Endothelial cell of umbilical vein (primary cell): ENCODE measurements around the gene SCAP. TPM values are rescaled to one million over a fixed set of nuclear protein-coding genes. Genes with fewer than 3 reads are reported as not detected.

Source experiments
- BruUV-seq: library from RNA; stranded (reverse); fragments of 400-500 nt; replicated peaks from 2 replicates; lab custom pipeline; 2021; lab: Mats Ljungman, UMichigan
- CTCF ChIA-PET: fragments of 300-600, 350-600 bp; sonication (Branson Sonifier 250); formaldehyde crosslinking; loops from one replicate; lab custom pipeline; 2021; ENCODE audit warnings: antibody characterized with exemption, inconsistent platforms; lab: Charles Lee
- POLR2A ChIA-PET: fragments of 300-600, 350-600 bp; sonication (Branson Sonifier 250); formaldehyde crosslinking; loops from one replicate; lab custom pipeline; 2021; ENCODE audit warnings: antibody characterized with exemption, inconsistent platforms; lab: Charles Lee
- DNase-seq: peaks from one replicate; pipeline ENCODE4 v3.0.0-alpha.2; 2011; ENCODE audit warnings: low read depth, low spot score
- FAIRE-seq: peaks from 2 replicates; lab custom pipeline; 2011; peaks lifted over from hg19 to GRCh38; lab: Jason Lieb, UNC
- H2AFZ ChIP-seq: 2 replicates; pipeline ENCODE4 v1.6.0; 2012; ENCODE audit warnings: low read depth, low read length, control low read depth, inconsistent platforms
- H3K27ac ChIP-seq: 2 replicates; pipeline ENCODE4 v1.5.1; 2011; ENCODE audit warnings: low read depth, mild to moderate bottlenecking, control low read depth, low read length, moderate library complexity; ENCODE audit not compliant: insufficient read depth
- H3K27me3 ChIP-seq, 2 experiments: 2 replicates each; pipeline versions ENCODE4 v1.6.0 to v1.6.1; 2011; ENCODE audit warnings: low read length in 2 of 2, mixed read lengths in 1 of 2; ENCODE audit not compliant: control insufficient read depth in 2 of 2, insufficient read depth in 2 of 2
- H3K36me3 ChIP-seq, 2 experiments: 2 replicates in 1 of 2; 3 replicates in 1 of 2; pipeline ENCODE4 v1.5.1; 2011; ENCODE audit warnings: low read length in 2 of 2, mild to moderate bottlenecking in 1 of 2, moderate library complexity in 1 of 2; ENCODE audit not compliant: control insufficient read depth in 2 of 2, insufficient read depth in 2 of 2; ENCODE audit errors: extremely low read depth in 1 of 2
- H3K4me1 ChIP-seq: 3 replicates; pipeline ENCODE4 v1.5.1; 2011; ENCODE audit warnings: mild to moderate bottlenecking, low read length; ENCODE audit not compliant: control insufficient read depth, insufficient read depth; ENCODE audit errors: extremely low read depth
- H3K4me2 ChIP-seq: 2 replicates; pipeline ENCODE4 v1.6.1; 2011; ENCODE audit warnings: low read length, control low read depth, mixed read lengths; ENCODE audit not compliant: insufficient read depth
- H3K4me3 ChIP-seq, 3 experiments: fragments of 200-600 bp in 1 of 3; sonication (generic), shearing (Covaris generic) in 1 of 3; replicated peaks in 1 of 3; 2 replicates each; pipeline ENCODE4 v1.5.1; 2011 to 2016; ENCODE audit warnings: control low read depth in 3 of 3, low read length in 3 of 3, mild to moderate bottlenecking in 2 of 3, inconsistent platforms in 1 of 3, low read depth in 1 of 3, moderate library complexity in 1 of 3; ENCODE audit not compliant: insufficient read depth in 1 of 3
- H3K79me2 ChIP-seq: 2 replicates; pipeline ENCODE4 v1.6.0; 2012; ENCODE audit warnings: low read length, inconsistent platforms; ENCODE audit not compliant: control insufficient read depth, insufficient read depth
- H3K9ac ChIP-seq: replicated peaks from 2 replicates; pipeline ENCODE3; 2011; ENCODE audit warnings: low read length, control low read depth; ENCODE audit not compliant: insufficient read depth; ENCODE audit errors: extremely low read depth
- H3K9me1 ChIP-seq: replicated peaks from 3 replicates; pipeline ENCODE4 v1.6.0; 2011; ENCODE audit warnings: mild to moderate bottlenecking, low read length; ENCODE audit not compliant: control insufficient read depth, insufficient read depth; ENCODE audit errors: extremely low read depth
- H3K9me3 ChIP-seq: replicated peaks from 2 replicates; pipeline ENCODE4 v1.5.1; 2012; ENCODE audit warnings: low read length, inconsistent platforms; ENCODE audit not compliant: control insufficient read depth, insufficient read depth
- H4K20me1 ChIP-seq: replicated peaks from 2 replicates; pipeline ENCODE3; 2011; ENCODE audit warnings: mild to moderate bottlenecking, low read length; ENCODE audit not compliant: control insufficient read depth, insufficient read depth; ENCODE audit errors: extremely low read depth
- CTCF ChIP-seq, 2 donors: IDR thresholded peaks; 1 replicate in 1 of 2; 2 replicates in 1 of 2; pipeline ENCODE4 v1.5.1; 2011; ENCODE audit warnings: low read length in 2 of 2, mild to moderate bottlenecking in 2 of 2, moderate library complexity in 2 of 2, control low read depth in 1 of 2, inconsistent platforms in 1 of 2, low read depth in 1 of 2; ENCODE audit not compliant: insufficient read depth in 1 of 2; ENCODE audit errors: extremely low read depth in 1 of 2
- EZH2 ChIP-seq: IDR thresholded peaks from 2 replicates; pipeline ENCODE4 v1.6.1; 2012; ENCODE audit warnings: borderline replicate concordance, low read depth, mild to moderate bottlenecking, moderate library complexity, low read length, inconsistent platforms; ENCODE audit not compliant: severe bottlenecking
- FOS ChIP-seq: IDR thresholded peaks from 2 replicates; pipeline ENCODE4 v1.6.1; 2011; ENCODE audit warnings: mild to moderate bottlenecking, low read length, moderate library complexity, borderline replicate concordance; ENCODE audit not compliant: insufficient read depth
- GATA2 ChIP-seq: IDR thresholded peaks from 2 replicates; pipeline ENCODE4 v1.7.0; 2011; ENCODE audit warnings: low read depth, mild to moderate bottlenecking, moderate library complexity, mixed read lengths, low read length; ENCODE audit not compliant: insufficient read length, insufficient read depth
- JUN ChIP-seq: IDR thresholded peaks from 2 replicates; pipeline ENCODE4 v1.6.1; 2011; ENCODE audit warnings: borderline replicate concordance, low read depth; ENCODE audit not compliant: insufficient read length, insufficient read depth
- MAX ChIP-seq: IDR thresholded peaks from 2 replicates; pipeline ENCODE4 v1.6.1; 2011; ENCODE audit not compliant: insufficient read depth, insufficient read length
- MYC ChIP-seq: IDR thresholded peaks from one replicate; pipeline ENCODE4 v1.6.1; 2011; ENCODE audit warnings: mild to moderate bottlenecking, low read depth, low read length
- POLR2A ChIP-seq: IDR thresholded peaks from 2 replicates; pipeline ENCODE4 v1.6.1; 2012; ENCODE audit warnings: low read depth, mild to moderate bottlenecking, control low read depth, low read length
- POLR2AphosphoS5 ChIP-seq: IDR thresholded peaks from 2 replicates; pipeline ENCODE4 v1.6.1; 2012; ENCODE audit warnings: low read depth, mild to moderate bottlenecking, control low read depth, low read length, moderate library complexity; ENCODE audit not compliant: insufficient read depth
- dilution Hi-C: fragments of 300-500 bp; cut with MboI; formaldehyde crosslinking; loops from one replicate; pipeline ENCODE4 v1.15.0; 2019; ENCODE audit warnings: low sequenced_read_pairs; ENCODE audit not compliant: extremely low pct_ligation_motif_present
- intact Hi-C: fragments of 100-400 bp; cut with micrococcal nuclease; formaldehyde crosslinking; loops from one replicate; pipeline ENCODE4 v1.10.0; 2022
- polyA plus RNA-seq, 4 experiments: library from polyadenylated mRNA; depleted of rRNA in 3 of 4; stranded (reverse) in 3 of 4; unstranded in 1 of 4; fragments of >200 nt; gene quantifications; 2 replicates each; pipeline versions ENCODE4 v1.2.1 to v1.2.3, GENCODE V29; 2011 to 2012; ENCODE audit warnings: missing spikeins in 1 of 4
- total RNA-seq: library from RNA; stranded (reverse); gene quantifications from 2 replicates; pipeline ENCODE4 v1.2.3, GENCODE V29; 2021

SCAP gene
- total and polyA plus RNA-seq, 2 donors (not counting 3 experiments of a cell fraction or from before 2014, with no cell fraction given), result 34.7 to 59.0 TPM

GRCh38 chr3:47515864-47516319 is 40.2 kb upstream of the SCAP start:
- no peak overlapping the region for H3K9ac ChIP-seq
- no peak for TF ChIP-seq MAX
- TF ChIP-seq FOS, result no peak
- TF ChIP-seq POLR2AphosphoS5, result no peak
- no peak for TF ChIP-seq POLR2A
- TF ChIP-seq GATA2, result no peak
- no peak for TF ChIP-seq JUN
- no peak for TF ChIP-seq CTCF (IDR thresholded peaks at IDR 0.05; ENCODE audit: extremely low read depth in 1 of 2, insufficient read depth in 1 of 2, low read depth in 1 of 2, low read length in 2 of 2)
- TF ChIP-seq EZH2, result no peak
- TF ChIP-seq MYC, result no peak
- H2AFZ ChIP-seq, result no peak overlapping the region
- H3K9me1 ChIP-seq, result no peaks in the 10 kb centered on the region
- POLR2A ChIA-PET, result no interaction called here
- CTCF ChIA-PET, result interaction anchor here (2.7 kb wide), 1 partner anchor 95 kb away, joined by 8 read pairs; no protein-coding TSS in a partner anchor
- peaks cover 0 to 1% of the 10 kb centered on the region in 2 experiments for H3K36me3 ChIP-seq
- dilution Hi-C loops, result no loop called here
- DNase-seq, result no peak
- no peaks in the 10 kb centered on the region for H4K20me1 ChIP-seq
- H3K4me3 ChIP-seq, result no peak overlapping the region
- no TSS peak for BruUV-seq
- H3K79me2 ChIP-seq, result peaks cover 19% of the 10 kb centered on the region
- no peaks in the 10 kb centered on the region for H3K27me3 ChIP-seq
- peaks cover 12% of the 10 kb centered on the region for H3K4me1 ChIP-seq
- intact Hi-C loops, result no loop called here
- H3K27ac ChIP-seq, result no peak overlapping the region
- H3K4me2 ChIP-seq, result no peak overlapping the region
- no peak for FAIRE-seq
- H3K9me3 ChIP-seq, result no peaks in the 10 kb centered on the region
